ENCODE results near the gene CELA1.
"Not testable (repeated sequence)": the region's sequence is repeated elsewhere in the genome, so short reads cannot be mapped to it uniquely, and the experiment has no call there.

DNA sequence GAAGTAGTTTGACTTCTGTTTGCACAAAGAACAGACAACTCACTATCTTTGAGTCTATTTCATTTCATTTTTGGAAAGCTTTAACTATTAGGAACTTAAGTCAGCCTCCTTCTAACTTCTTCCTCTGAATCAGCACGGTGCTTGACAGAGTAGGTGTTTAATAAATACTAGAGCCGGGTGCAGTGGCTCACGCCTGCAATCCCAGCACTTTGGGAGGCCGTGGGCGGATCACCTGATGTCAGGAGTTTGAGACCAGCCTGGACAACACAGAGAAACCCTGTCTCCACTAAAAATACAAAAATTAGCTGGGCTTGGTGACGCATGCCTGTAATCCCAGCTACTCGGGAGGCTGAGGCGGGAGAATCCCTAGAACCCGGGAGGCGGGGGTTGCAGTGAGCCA is 45.7 kb downstream of the CELA1 start:
- not testable (repeated sequence) for TF ChIP-seq POLR2AphosphoS5, POLR2A (IDR thresholded peaks at IDR 0.05)
- TF ChIP-seq, protein P1, sequence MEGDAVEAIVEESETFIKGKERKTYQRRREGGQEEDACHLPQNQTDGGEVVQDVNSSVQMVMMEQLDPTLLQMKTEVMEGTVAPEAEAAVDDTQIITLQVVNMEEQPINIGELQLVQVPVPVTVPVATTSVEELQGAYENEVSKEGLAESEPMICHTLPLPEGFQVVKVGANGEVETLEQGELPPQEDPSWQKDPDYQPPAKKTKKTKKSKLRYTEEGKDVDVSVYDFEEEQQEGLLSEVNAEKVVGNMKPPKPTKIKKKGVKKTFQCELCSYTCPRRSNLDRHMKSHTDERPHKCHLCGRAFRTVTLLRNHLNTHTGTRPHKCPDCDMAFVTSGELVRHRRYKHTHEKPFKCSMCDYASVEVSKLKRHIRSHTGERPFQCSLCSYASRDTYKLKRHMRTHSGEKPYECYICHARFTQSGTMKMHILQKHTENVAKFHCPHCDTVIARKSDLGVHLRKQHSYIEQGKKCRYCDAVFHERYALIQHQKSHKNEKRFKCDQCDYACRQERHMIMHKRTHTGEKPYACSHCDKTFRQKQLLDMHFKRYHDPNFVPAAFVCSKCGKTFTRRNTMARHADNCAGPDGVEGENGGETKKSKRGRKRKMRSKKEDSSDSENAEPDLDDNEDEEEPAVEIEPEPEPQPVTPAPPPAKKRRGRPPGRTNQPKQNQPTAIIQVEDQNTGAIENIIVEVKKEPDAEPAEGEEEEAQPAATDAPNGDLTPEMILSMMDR (IDR thresholded peaks at IDR 0.05): not testable (repeated sequence)
